Fibroblast of gingiva (primary cell): Measurements from ENCODE around the gene SYTL1.
"Not testable (repeated sequence)": the region's sequence is repeated elsewhere in the genome, so short reads cannot be mapped to it uniquely, and the experiment has no call there.

Experiments used
- DNase-seq: peaks from one replicate; pipeline ENCODE4 v3.0.0-alpha.2; 2011; ENCODE audit warnings: low read depth

Gene SYTL1

GRCh38 chr1:27384797-27385196 is 43.0 kb downstream of the SYTL1 start:
- not testable (repeated sequence) for DNase-seq

DNA sequence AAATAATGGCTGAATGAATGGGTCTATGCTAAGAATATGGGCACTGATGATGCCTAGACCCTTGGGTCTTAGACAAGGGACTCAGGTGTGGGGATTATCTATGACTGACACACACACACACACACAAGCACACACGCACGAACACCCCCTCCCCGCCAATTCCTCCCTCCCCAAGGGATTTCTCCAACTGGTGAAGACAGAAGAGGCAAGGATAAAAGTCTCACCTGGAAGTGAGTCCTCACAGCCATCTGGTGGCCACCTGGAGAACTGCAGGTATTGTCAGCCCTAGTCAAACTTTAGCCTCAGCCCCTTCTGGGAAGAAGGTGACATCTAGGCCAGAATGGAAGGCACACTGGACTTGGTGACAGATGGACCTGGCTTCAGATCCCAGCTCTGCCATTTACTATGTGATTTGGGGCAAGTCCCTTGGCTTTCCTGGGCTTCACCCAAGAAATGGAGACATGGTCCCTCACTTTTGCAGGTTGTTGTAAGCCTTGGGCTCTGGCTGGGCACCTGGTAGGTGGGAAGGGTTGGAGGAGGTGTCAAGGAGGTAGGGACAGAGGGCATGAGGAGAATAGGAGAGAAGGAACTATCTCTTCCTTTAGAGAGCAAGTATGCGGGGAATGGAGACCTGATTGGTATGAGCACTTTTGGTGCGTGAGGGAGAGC is 46.6 kb downstream of the SYTL1 start:
- DNase-seq = no peak

GRCh38 chr1:27391511-27392095 is 49.8 kb downstream of the SYTL1 start:
- no peak for DNase-seq

DNA sequence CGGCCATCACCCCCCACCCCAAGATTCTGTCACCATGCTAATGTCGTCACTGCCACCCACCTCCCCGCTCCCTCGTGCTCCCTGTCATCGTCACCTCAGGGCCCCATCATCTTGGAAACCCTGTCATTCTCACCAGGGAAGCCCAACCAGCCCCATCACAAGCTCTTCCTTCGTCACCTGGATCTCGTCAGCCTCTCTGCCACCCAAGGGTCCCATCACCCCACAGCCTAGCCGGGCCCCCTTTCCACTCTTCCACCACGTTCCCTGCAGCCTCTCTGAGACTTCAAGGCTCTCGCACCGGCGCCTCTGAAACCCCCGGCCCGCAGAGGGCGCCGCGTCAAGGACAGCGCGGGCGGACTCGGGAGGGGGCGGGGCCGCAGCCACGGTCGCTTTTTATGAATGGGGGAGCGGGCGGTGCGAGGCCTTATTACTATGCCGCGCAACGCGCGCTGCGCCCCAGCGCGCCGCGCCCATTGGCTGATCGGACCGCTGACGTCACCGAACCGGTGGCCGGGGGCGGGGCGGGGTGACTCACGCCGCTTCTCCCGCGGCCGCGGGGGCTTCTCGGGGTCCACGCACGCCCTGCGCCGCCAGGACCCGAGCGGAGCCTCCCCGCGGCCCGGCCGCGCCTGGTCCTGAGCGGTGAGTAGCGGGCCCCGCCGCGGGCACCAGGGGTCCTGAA is 50.4 kb downstream of the SYTL1 start, which contains the start of gene GPR3:
Gene GPR3 (plus strand): TSS at position 527 of the 682 bp plus-strand sequence. CDS start 1,177 bp downstream, outside the sequence.
- peak; percentile 85 for DNase-seq

DNA sequence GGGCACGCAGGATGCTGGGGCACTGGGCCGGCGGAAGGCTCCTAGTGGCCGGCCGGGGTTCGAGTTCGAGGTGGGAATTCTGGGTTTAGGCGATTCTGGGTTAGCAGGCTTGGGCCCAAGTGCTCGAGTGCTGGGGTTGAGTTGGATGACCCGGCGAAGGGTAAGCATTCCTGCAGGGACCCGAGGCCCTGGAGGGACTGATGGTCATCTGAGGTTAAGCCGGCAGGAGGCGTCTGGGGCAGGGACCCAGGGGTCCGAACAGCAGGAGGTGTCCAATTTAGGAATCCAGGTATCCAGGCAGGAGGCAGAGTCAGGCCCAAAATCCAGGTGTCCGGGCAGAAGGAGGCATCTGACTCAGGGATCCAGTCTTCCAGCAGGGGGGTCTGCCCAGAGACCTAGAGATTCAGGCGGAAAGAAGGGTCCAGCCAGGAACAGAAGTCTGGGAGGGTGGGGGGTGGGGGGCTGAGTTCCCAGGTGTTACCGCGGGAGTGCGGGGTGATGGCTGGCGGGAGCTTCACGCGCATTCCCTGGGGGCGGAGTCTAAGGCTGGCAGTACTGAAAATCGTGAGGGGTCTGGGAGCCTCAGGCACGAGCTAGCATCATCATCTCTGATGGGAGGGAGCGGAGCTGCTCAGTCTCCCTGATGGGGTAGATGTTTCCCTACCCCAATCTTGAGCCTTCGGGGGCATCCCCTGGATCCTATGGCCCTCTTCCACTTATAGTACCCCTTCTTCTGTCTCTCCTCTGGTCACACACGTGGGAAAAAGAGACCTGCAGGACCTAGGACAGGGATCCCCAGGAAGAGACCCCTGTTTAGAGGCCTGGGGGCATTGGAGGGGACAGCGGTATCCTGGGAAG is 51.2 kb downstream of the SYTL1 start:
- DNase-seq = no peak

GRCh38 chr1:27393641-27394281 is 51.9 kb downstream of the SYTL1 start:
- DNase-seq = no peak

DNA sequence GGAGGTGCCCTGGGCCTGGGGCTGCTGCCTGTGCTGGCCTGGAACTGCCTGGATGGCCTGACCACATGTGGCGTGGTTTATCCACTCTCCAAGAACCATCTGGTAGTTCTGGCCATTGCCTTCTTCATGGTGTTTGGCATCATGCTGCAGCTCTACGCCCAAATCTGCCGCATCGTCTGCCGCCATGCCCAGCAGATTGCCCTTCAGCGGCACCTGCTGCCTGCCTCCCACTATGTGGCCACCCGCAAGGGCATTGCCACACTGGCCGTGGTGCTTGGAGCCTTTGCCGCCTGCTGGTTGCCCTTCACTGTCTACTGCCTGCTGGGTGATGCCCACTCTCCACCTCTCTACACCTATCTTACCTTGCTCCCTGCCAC is 52.4 kb downstream of the SYTL1 start:
- DNase-seq = no peak

- DNase-seq = no peak
Observed at GRCh38 chr1:27394925-27395324, 53.1 kb downstream of the SYTL1 start.

- DNase-seq = peak; percentile 46
Observed at GRCh38 chr1:27395441-27396195, 53.8 kb downstream of the SYTL1 start.

- DNase-seq = no peak
Observed at GRCh38 chr1:27397110-27397509, 55.3 kb downstream of the SYTL1 start.

DNA sequence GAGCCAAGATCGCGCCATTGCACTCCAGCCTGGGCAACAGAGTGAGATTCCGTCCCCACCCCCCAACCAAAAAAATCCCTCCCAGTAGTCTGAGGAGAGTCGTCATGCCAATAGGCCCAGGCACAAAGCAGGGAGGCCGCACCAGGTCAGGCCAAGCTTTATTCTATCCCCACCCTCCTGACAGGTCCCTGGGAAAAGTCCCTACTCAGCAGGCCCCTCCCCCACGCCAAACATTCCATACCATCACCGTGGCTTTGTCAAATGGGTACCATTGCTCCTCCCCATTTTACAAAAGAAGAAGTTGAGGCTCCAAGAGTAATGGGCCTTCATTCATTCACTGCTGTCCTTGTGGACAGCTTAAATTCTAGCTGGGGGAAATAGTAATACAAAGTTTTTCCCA is 55.9 kb downstream of the SYTL1 start:
- no peak for DNase-seq

DNA sequence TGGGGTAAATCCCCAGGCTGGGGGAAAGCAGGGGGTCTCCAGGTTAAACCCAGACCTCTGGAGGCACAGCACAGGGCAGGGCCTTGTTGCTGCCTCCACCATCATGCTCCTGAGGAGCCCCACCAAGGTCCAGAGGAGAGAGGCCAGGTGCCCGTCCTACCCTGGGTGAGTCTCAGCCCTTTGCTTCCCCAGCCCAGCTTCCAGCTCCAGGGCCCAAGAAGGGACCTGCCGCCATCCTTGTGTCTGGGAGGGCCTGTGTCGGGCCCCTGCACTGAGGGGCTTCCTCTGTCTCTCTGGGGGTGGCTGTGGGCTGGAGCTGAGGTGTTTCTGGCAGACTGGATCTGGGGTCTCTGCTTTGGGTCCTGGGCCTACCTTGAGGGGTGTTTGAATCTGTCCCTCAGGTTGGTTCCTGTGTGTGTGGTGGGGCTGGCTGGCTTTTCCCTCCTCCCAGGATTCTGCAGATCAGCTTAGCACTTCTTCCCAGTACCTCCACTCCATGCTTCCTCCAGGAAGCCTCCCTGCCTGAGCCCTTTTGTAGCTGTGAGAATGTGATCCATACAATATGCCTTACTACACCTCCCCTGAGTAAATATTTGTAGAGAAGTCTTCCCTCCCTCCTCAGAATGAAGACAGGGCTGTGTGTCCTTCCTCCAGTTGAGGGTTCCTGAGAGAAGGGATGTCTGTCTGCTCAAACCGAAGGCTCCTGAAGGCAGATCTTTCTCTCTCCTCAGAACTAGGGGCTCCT is 56.8 kb downstream of the SYTL1 start:
- no peak for DNase-seq

DNA sequence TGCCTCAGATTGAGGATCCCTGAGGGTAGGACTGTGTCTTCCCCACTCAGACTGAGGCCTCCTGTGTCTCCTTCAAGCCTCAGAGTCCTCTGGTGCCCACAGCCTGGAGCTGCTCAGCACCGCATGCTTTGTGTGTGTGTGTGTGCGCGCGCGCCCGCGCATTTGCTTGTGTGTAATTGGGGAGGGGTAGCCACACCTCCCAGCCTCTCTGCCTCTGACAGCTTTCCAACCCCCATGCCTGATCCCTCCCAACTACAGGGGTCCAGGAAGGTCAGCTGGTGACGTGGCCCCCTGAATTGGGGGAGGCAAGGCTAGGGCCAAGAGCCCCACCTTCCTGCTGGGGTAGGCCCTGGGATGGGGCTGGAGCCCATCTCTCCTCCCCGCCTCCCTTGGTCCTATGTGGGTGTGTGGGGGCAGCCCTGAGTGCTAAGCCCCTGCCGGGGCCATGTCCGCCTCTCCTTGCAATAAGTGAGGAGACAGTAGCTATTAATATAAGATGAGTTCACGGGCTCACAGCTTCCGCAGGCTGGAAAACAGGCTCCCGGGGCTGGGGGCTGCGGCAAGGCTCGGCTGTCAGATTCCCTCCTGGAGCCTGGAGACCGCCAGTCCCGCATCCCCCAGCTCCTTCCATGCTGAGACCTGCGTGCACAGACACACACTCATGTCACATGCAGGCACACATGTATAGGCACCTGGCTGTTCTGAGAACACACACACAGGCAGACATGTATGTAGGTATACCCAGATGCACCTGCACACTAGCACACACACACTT is 57.6 kb downstream of the SYTL1 start:
- DNase-seq = no peak

DNA sequence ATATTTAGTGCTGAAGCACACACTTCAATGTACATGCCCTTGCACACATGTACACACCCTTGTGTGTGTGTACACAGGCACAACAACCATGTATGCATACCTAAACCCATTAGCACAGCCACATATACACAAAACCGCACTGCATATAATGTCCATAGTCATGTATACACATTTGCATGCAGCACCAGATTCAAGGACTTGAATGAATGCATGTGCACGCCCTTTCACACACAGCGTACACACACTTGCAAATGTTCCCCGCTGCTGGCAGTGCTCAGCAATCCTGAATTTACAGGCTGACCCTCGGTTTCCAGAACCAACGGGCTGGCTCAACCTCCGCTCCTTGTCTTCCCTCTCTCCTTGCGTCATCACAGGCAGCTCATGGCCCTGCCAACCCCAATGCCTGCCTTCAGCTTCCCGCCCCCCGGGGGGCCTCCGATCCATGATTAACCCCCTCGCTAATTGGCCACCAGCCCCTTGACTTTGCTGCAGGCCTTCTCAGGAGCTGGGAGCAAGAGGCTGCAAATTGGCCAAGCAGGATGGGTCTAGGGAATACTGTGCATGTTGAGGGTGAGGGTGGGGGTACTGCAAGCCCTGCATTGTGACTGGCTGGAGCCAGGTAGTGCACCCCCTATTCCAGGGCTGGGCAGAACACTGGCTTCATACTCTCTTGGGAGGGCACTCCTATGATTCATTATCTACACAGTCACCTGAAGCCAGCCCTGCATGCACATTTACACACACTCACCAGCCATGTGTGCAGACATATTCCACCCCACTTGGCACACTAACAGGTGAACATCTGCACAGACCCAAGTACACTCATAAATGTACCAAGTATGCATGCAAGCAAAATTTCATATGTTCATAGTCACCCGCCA is 58.5 kb downstream of the SYTL1 start:
- DNase-seq = no peak

DNA sequence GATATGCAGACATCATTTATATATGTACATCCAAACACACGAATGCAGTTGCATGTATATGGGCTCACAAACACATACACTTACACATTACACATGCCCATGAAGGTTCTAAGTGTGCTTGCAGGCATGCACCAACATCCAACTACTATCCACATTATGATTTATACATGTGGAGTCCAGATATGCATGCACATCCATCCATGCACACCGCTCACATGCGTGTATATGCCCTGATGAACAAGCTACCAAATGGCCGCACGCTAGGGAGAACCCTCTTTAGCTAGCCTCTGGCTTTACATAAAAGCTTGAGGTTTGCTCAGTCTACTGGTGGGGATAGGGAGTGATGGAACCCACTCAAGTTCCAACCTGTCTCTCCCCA is 59.1 kb downstream of the SYTL1 start:
- DNase-seq = no peak

- DNase-seq = peak; percentile 79
Observed at GRCh38 chr1:27402349-27402754, 60.5 kb downstream of the SYTL1 start.

DNA sequence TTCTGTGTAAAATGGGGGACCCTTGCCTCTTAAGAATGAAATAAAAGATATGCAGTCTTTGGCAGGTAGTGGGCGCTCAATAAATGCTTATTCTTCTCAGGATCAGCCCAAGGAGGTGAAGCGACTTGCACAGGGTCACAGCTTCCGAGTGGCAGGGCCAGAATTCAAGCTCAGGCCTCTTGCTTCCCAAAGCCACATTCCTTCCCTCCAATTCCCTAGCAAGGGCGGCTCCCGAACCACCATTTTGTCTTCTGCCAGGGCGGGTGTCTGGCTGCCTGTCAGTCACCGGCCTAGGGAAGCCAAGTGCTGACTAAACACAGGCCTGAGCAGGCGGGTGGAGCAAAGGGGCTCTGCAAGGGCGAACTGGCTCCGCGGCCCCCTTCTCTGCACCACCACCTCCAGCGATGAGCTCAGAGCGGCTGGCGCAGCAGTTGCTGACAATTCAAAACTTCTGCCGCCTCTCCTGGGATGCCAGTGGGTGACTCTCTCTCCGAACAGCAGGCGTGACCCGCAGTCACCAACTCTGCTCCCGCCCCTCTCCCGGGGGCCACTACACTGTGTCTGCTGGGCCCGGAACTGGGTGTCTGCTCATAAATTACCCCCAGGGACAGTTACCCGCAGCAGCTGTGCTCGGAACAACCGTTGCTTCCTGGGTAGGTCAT is 61.4 kb downstream of the SYTL1 start:
- peak; percentile 57 for DNase-seq
